ENCODE data around the gene RNU5B-1.

The RNU5B-1 gene

GRCh38 chr15:65289261-65289854 lies 15.1 kb upstream of the RNU5B-1 start:
- no peak for FAIRE-seq

GRCh38 chr15:65290228-65290627 lies 14.2 kb upstream of the RNU5B-1 start:
- FAIRE-seq = no peak

- no peak for FAIRE-seq
Measured at GRCh38 chr15:65292938-65293518, 11.4 kb upstream of the RNU5B-1 start.

GRCh38 chr15:65298731-65299130 lies 5.7 kb upstream of the RNU5B-1 start:
- FAIRE-seq = no peak

- FAIRE-seq = no peak
Measured at GRCh38 chr15:65300924-65301441, 3.5 kb upstream of the RNU5B-1 start.

- FAIRE-seq = no peak
Measured at GRCh38 chr15:65302061-65302460, 2.4 kb upstream of the RNU5B-1 start.

- FAIRE-seq = no peak
Measured at GRCh38 chr15:65303687-65304380, 643 bp upstream of the RNU5B-1 start.

- no peak for FAIRE-seq
Measured at GRCh38 chr15:65305150-65305758, 777 bp downstream of the RNU5B-1 start.

- no peak for FAIRE-seq
Measured at GRCh38 chr15:65305776-65306175, 1.3 kb downstream of the RNU5B-1 start.

GRCh38 chr15:65306551-65306950 lies 2.1 kb downstream of the RNU5B-1 start:
- FAIRE-seq = no peak

GRCh38 chr15:65307978-65308377 lies 3.5 kb downstream of the RNU5B-1 start:
- no peak for FAIRE-seq

- FAIRE-seq = no peak
Measured at GRCh38 chr15:65309882-65310418, 5.5 kb downstream of the RNU5B-1 start.

GRCh38 chr15:65310431-65311137 lies 6.1 kb downstream of the RNU5B-1 start:
- no peak for FAIRE-seq

GRCh38 chr15:65311760-65312159 lies 7.3 kb downstream of the RNU5B-1 start:
- FAIRE-seq = no peak

- FAIRE-seq = peak; percentile 51
Measured at GRCh38 chr15:65312400-65312916, 8.0 kb downstream of the RNU5B-1 start.

GRCh38 chr15:65318870-65319356 lies 14.4 kb downstream of the RNU5B-1 start:
- peak; percentile 37 for FAIRE-seq

GRCh38 chr15:65323071-65323511 lies 18.6 kb downstream of the RNU5B-1 start:
- FAIRE-seq = no peak

- FAIRE-seq = no peak
Measured at GRCh38 chr15:65326117-65326526, 21.6 kb downstream of the RNU5B-1 start.

- no peak for FAIRE-seq
Measured at GRCh38 chr15:65326818-65327217, 22.3 kb downstream of the RNU5B-1 start.

GRCh38 chr15:65327651-65328393 lies 23.3 kb downstream of the RNU5B-1 start:
- FAIRE-seq = no peak
